A549 (cell line): Measurements from ENCODE around the gene ZBTB42. TPM values are rescaled to one million over a fixed set of nuclear protein-coding genes. Genes with fewer than 3 reads are reported as not detected.

Experiments
- ATAC-seq, 2 experiments: fragments of 200-7000 bp in 1 of 2; fragments of >200 bp in 1 of 2; cut with Nextera tagmentation in 1 of 2; cut with Tn5 transposase in 1 of 2; 3 replicates each; pipeline versions ENCODE4 v1.8.0 to v1.9.1; 2018 to 2020; ENCODE audit warnings: mild to moderate bottlenecking in 1 of 2, moderate library complexity in 1 of 2
- CTCF ChIA-PET: fragments of 300-600 bp; sonication (Branson Sonifier 250); formaldehyde crosslinking; extraction: SDS; loops from one replicate; lab custom pipeline; 2021; ENCODE audit warnings: antibody characterized with exemption, inconsistent platforms; lab: Yijun Ruan, JAX
- POLR2A ChIA-PET: fragments of 350-600 bp; formaldehyde crosslinking; extraction: SDS; loops from one replicate; lab custom pipeline; 2021; ENCODE audit warnings: antibody characterized with exemption, inconsistent platforms; lab: Yijun Ruan, JAX
- DNase-seq, 2 experiments: peaks; one replicate each; pipeline versions ENCODE4 v3.0.0 to v3.0.0-alpha.2; 2011 to 2016; ENCODE audit warnings: low read depth in 1 of 2, low spot score in 1 of 2
- FAIRE-seq: peaks from 2 replicates; lab custom pipeline; 2011; peaks lifted over from hg19 to GRCh38; lab: Jason Lieb, UNC
- H3K27ac ChIP-seq, 2 experiments: fragments of >200 bp; sonication (Bioruptor Twin); formaldehyde crosslinking; 3 replicates each; pipeline ENCODE4 v1.5.1; 2016 to 2017
- H3K4me1 ChIP-seq: fragments of >200 bp; sonication (Bioruptor Twin); formaldehyde crosslinking; 3 replicates; pipeline ENCODE4 v1.6.1; 2016
- H3K4me2 ChIP-seq: fragments of >200 bp; sonication (Bioruptor Twin); formaldehyde crosslinking; 3 replicates; pipeline ENCODE4 v1.6.1; 2016
- H3K4me3 ChIP-seq: fragments of >200 bp; sonication (Bioruptor Twin); formaldehyde crosslinking; 3 replicates; pipeline ENCODE4 v1.5.1; 2016
- H3K9me3 ChIP-seq: fragments of >200 bp; sonication (Bioruptor Twin); formaldehyde crosslinking; 3 replicates; pipeline ENCODE4 v1.6.1; 2016
- CBX2 ChIP-seq: fragments of 200-600 bp; sonication (generic); IDR thresholded peaks from 2 replicates; pipeline ENCODE4 v1.6.1; 2016; ENCODE audit warnings: low read depth, mild to moderate bottlenecking, borderline replicate concordance
- CHD4 ChIP-seq: fragments of 200-600 bp; sonication (generic); IDR thresholded peaks from 2 replicates; pipeline ENCODE4 v1.6.1; 2016; ENCODE audit warnings: antibody characterized with exemption, mild to moderate bottlenecking, borderline replicate concordance
- CTCF ChIP-seq: fragments of >200 bp; sonication (Bioruptor Twin); formaldehyde crosslinking; IDR thresholded peaks from 3 replicates; pipeline ENCODE4 v1.5.1; 2016
- EHF ChIP-seq: fragments of 250-450 bp; sonication (Bioruptor Pico); IDR thresholded peaks from 2 replicates; pipeline ENCODE4 v1.5.0; 2020; ENCODE audit warnings: mild to moderate bottlenecking
- ELK1 ChIP-seq: fragments of 150-350 bp; IDR thresholded peaks from 2 replicates; pipeline ENCODE4 v1.6.1; 2014; ENCODE audit warnings: low read depth, mild to moderate bottlenecking, low read length
- EP300 ChIP-seq, 2 experiments: fragments of >200 bp; sonication (Bioruptor Twin); formaldehyde crosslinking; IDR thresholded peaks; 2 replicates in 1 of 2; 3 replicates in 1 of 2; pipeline ENCODE4 v1.6.1; 2016 to 2017
- HOXA7 ChIP-seq: fragments of 250-450 bp; sonication (Bioruptor Pico); IDR thresholded peaks from 2 replicates; pipeline ENCODE4 v1.5.0; 2020; ENCODE audit warnings: mild to moderate bottlenecking, moderate library complexity
- JUN ChIP-seq, 2 experiments: fragments of >200 bp; sonication (Bioruptor Twin); formaldehyde crosslinking; IDR thresholded peaks; 2 replicates in 1 of 2; 3 replicates in 1 of 2; pipeline ENCODE4 v1.6.1; 2016 to 2017
- KDM5A ChIP-seq: fragments of 200-600 bp; sonication (generic); IDR thresholded peaks from 2 replicates; pipeline ENCODE4 v1.6.1; 2016; ENCODE audit warnings: antibody characterized with exemption, mild to moderate bottlenecking
- MAFK ChIP-seq: fragments of 450-650 bp; IDR thresholded peaks from 2 replicates; pipeline ENCODE4 v1.6.1; 2014; ENCODE audit not compliant: partially characterized antibody
- MAZ ChIP-seq: fragments of 150-350 bp; IDR thresholded peaks from 2 replicates; pipeline ENCODE4 v1.6.1; 2014; ENCODE audit warnings: antibody characterized with exemption, low read depth, low read length, borderline replicate concordance
- MYC ChIP-seq: IDR thresholded peaks from 2 replicates; pipeline ENCODE4 v1.6.1; 2012; ENCODE audit warnings: mild to moderate bottlenecking, inconsistent platforms, low read length, improper control_type of control experiment, borderline replicate concordance
- RCOR1 ChIP-seq: fragments of 150-350 bp; IDR thresholded peaks from 2 replicates; pipeline ENCODE4 v1.6.1; 2014; ENCODE audit warnings: antibody characterized with exemption, low read length, low read depth
- RFX5 ChIP-seq: fragments of 450-650 bp; IDR thresholded peaks from 2 replicates; pipeline ENCODE4 v1.7.1; 2014; ENCODE audit warnings: antibody characterized with exemption, mild to moderate bottlenecking, moderate library complexity
- RNF2 ChIP-seq: fragments of 200-600 bp; sonication (generic); IDR thresholded peaks from 2 replicates; pipeline ENCODE4 v1.6.1; 2016; ENCODE audit warnings: low read depth, mild to moderate bottlenecking, antibody characterized with exemption, moderate library complexity, borderline replicate concordance
- TFCP2L1 ChIP-seq: fragments of 250-450 bp; sonication (Bioruptor Pico); IDR thresholded peaks from 2 replicates; pipeline ENCODE4 v1.5.0; 2021; ENCODE audit warnings: mild to moderate bottlenecking
- ZFP36 ChIP-seq: fragments of 450-650 bp; IDR thresholded peaks from 2 replicates; pipeline ENCODE4 v1.6.1; 2014; ENCODE audit warnings: borderline replicate concordance; ENCODE audit not compliant: partially characterized antibody
- ZSCAN20 ChIP-seq: fragments of 250-450 bp; sonication (Bioruptor Pico); IDR thresholded peaks from 2 replicates; pipeline ENCODE4 v1.8.0; 2022; ENCODE audit warnings: mild to moderate bottlenecking, moderate library complexity
- WGBS: methylation state at CpG from one replicate; pipeline ENCODE4 v1.1.6; 2017; ENCODE audit errors: missing lambda C conversion rate; 5-methylcytosine and 5-hydroxymethylcytosine counted together
- polyA plus RNA-seq, 4 experiments: library from polyadenylated mRNA; depleted of rRNA in 3 of 4; stranded (reverse); fragments of >200 nt; fragmentation: RNase III in 1 of 4; extraction: RNeasy Plus Mini Kit Qiagen cat#74134 plus additional on column Dnase treatment in 1 of 4; gene quantifications; 2 replicates in 3 of 4; 3 replicates in 1 of 4; pipeline ENCODE4 v1.2.3, GENCODE V29; 2011 to 2017

The ZBTB42 gene
- polyA plus RNA-seq, 2 of the 4 experiments (the other 2 are of a cell fraction), result 1.6 to 2.6 TPM

GRCh38 chr14:104769324-104770071 lies 31.4 kb upstream of the ZBTB42 start:
- H3K4me2 ChIP-seq, result no peak overlapping the region
- H3K9me3 ChIP-seq, result peaks cover 2% of the 10 kb centered on the region; the same call in 1 of the 3 replicates
- ChIA-PET POLR2A (interaction anchor here (1.5 kb wide), 1 partner anchor 57 kb away, joined by 3 read pairs; no protein-coding TSS in a partner anchor), CTCF (interaction anchor here (0.6 to 9.3 kb wide), 28 partner anchors 9 to 278 kb away, joined by 3 to 88 read pairs (median 6); partner anchors contain the start of genes ADSS1 and SIVA1)
- no peak for DNase-seq
- TF ChIP-seq RNF2, result no peak
- TF ChIP-seq RFX5, result no peak
- no peak for TF ChIP-seq CTCF
- TF ChIP-seq ZFP36, result no peak
- no peak for TF ChIP-seq ZSCAN20 (CRISPR knock-in tag)
- TF ChIP-seq HOXA7, result no peak
- no peak for TF ChIP-seq EHF (CRISPR knock-in tag)
- no peak for TF ChIP-seq JUN (IDR thresholded peaks at IDR 0.05)
- TF ChIP-seq MYC, result no peak
- TF ChIP-seq MAFK, result no peak
- H3K4me1 ChIP-seq, result peaks cover 14% of the 10 kb centered on the region
- FAIRE-seq, result no peak
- no peak for ATAC-seq
- H3K4me3 ChIP-seq, result no peak overlapping the region
- H3K27ac ChIP-seq, result peak overlapping the region in 1 of 2 experiments; percentile 82; a peak in 2 of 6 replicates
- WGBS, result 78% methylated on average over 18 of the region's 18 CpGs

GRCh38 chr14:104770072-104770579 lies 30.8 kb upstream of the ZBTB42 start:
- peaks cover 2% of the 10 kb centered on the region; the same call in 1 of the 3 replicates for H3K9me3 ChIP-seq
- H3K4me3 ChIP-seq, result no peak overlapping the region
- FAIRE-seq (no peak), DNase-seq (no peak), ATAC-seq (no peak)
- peaks cover 14% of the 10 kb centered on the region for H3K4me1 ChIP-seq
- no peak overlapping the region for H3K4me2 ChIP-seq
- 85% methylated on average over 24 of the region's 24 CpGs for WGBS
- H3K27ac ChIP-seq, result no peak overlapping the region
- POLR2A ChIA-PET, result no interaction called here
- TF ChIP-seq MAZ (no peak), CHD4 (no peak), TFCP2L1 (CRISPR knock-in tag) (no peak), EHF (CRISPR knock-in tag) (no peak), RCOR1 (no peak), EP300 (IDR thresholded peaks at IDR 0.05) (no peak), ELK1 (no peak)
- CTCF ChIA-PET, result interaction anchor here (0.8 to 9.3 kb wide), 7 partner anchors 9 to 199 kb away, joined by 3 to 88 read pairs (median 6); no protein-coding TSS in a partner anchor

- ATAC-seq (no peak), DNase-seq (peak in 1 of 2 experiments; percentile 52), FAIRE-seq (no peak)
- Histone ChIP-seq H3K27ac (no peak overlapping the region), H3K4me3 (no peak overlapping the region), H3K4me2 (no peak overlapping the region), H3K4me1 (peaks cover 14% of the 10 kb centered on the region), H3K9me3 (peaks cover 2% of the 10 kb centered on the region; the same call in 1 of the 3 replicates)
- TF ChIP-seq CTCF, result 0 out of 3 replicates have a peak, but pooled peaks have one; percentile 11
- no peak for TF ChIP-seq KDM5A
- no peak for TF ChIP-seq CBX2
- TF ChIP-seq CHD4, result no peak
- WGBS, result 89% methylated on average over 5 of the region's 5 CpGs
- POLR2A ChIA-PET, result interaction anchor here (0.6 kb wide), 1 partner anchor 102 kb away, joined by 4 read pairs; no protein-coding TSS in a partner anchor
- CTCF ChIA-PET, result interaction anchor here (0.8 to 9.3 kb wide), 8 partner anchors 8 to 56 kb away, joined by 3 to 88 read pairs (median 6); no protein-coding TSS in a partner anchor
Observed at GRCh38 chr14:104770851-104771272, 30.0 kb upstream of the ZBTB42 start.
